Brain microvascular endothelial cell (primary cell): ENCODE results near the gene LYZL1.

ENCODE experiments used
- DNase-seq: peaks from one replicate; pipeline ENCODE4 v3.0.0-alpha.2; 2020
- H3K27ac ChIP-seq: fragments of 250-450 bp; sonication (Bioruptor Pico); 2 replicates; pipeline ENCODE4 v1.5.1; 2020; ENCODE audit warnings: mild to moderate bottlenecking, moderate library complexity
- H3K27me3 ChIP-seq: fragments of 250-450 bp; sonication (Bioruptor Pico); replicated peaks from 2 replicates; pipeline ENCODE4 v1.5.1; 2020; ENCODE audit warnings: mild to moderate bottlenecking
- H3K36me3 ChIP-seq: fragments of 250-450 bp; sonication (Bioruptor Pico); replicated peaks from 2 replicates; pipeline ENCODE4 v1.5.1; 2020; ENCODE audit warnings: mild to moderate bottlenecking
- H3K4me3 ChIP-seq: 2 replicates; pipeline ENCODE4 v1.5.1; 2011; ENCODE audit warnings: low read depth, mild to moderate bottlenecking, control low read depth, low read length, moderate library complexity
- CTCF ChIP-seq: IDR thresholded peaks from 2 replicates; pipeline ENCODE4 v1.5.1; 2011; ENCODE audit warnings: low read depth, mild to moderate bottlenecking, moderate library complexity, low read length, control low read depth, inconsistent platforms; ENCODE audit errors: missing control alignments
- in situ Hi-C: cut with HindIII; loops from 2 replicates; pipeline ENCODE4 v1.10.0; 2017; ENCODE audit warnings: low sequenced_read_pairs, low pct_ligation_motif_present

The LYZL1 gene

GRCh38 chr10:29244978-29245377 is 43.9 kb upstream of the LYZL1 start:
- Histone ChIP-seq H3K27ac (no peak overlapping the region), H3K36me3 (no peaks in the 10 kb centered on the region), H3K27me3 (no peaks in the 10 kb centered on the region), H3K4me3 (no peak overlapping the region)
- in situ Hi-C loops = no loop called here
- DNase-seq = no peak
- TF ChIP-seq CTCF = no peak

- no peak for DNase-seq
- no peak overlapping the region for H3K27ac ChIP-seq
- no peaks in the 10 kb centered on the region for H3K36me3 ChIP-seq
- H3K4me3 ChIP-seq = no peak overlapping the region
- no peaks in the 10 kb centered on the region for H3K27me3 ChIP-seq
- no peak for TF ChIP-seq CTCF
- in situ Hi-C loops = no loop called here
Measured at GRCh38 chr10:29245476-29245875, 43.4 kb upstream of the LYZL1 start.

GRCh38 chr10:29246449-29246848 is 42.4 kb upstream of the LYZL1 start:
- no peaks in the 10 kb centered on the region for H3K27me3 ChIP-seq
- no peak overlapping the region for H3K27ac ChIP-seq
- H3K36me3 ChIP-seq = no peaks in the 10 kb centered on the region
- in situ Hi-C loops = no loop called here
- DNase-seq = no peak
- TF ChIP-seq CTCF = no peak
- H3K4me3 ChIP-seq = no peak overlapping the region

- in situ Hi-C loops = no loop called here
- Histone ChIP-seq H3K36me3 (no peaks in the 10 kb centered on the region), H3K4me3 (no peak overlapping the region), H3K27ac (no peak overlapping the region), H3K27me3 (no peaks in the 10 kb centered on the region)
- DNase-seq = no peak
- no peak for TF ChIP-seq CTCF
Measured at GRCh38 chr10:29248158-29248557, 40.7 kb upstream of the LYZL1 start.

- H3K27me3 ChIP-seq = no peaks in the 10 kb centered on the region
- H3K36me3 ChIP-seq = no peaks in the 10 kb centered on the region
- in situ Hi-C loops = no loop called here
- TF ChIP-seq CTCF = no peak
- H3K4me3 ChIP-seq = no peak overlapping the region
- no peak for DNase-seq
- H3K27ac ChIP-seq = no peak overlapping the region
Measured at GRCh38 chr10:29249018-29249417, 39.9 kb upstream of the LYZL1 start.

GRCh38 chr10:29250066-29250465 is 38.8 kb upstream of the LYZL1 start:
- no peak overlapping the region for H3K4me3 ChIP-seq
- no peak for DNase-seq
- H3K27me3 ChIP-seq = no peaks in the 10 kb centered on the region
- H3K27ac ChIP-seq = no peak overlapping the region
- no peaks in the 10 kb centered on the region for H3K36me3 ChIP-seq
- in situ Hi-C loops = no loop called here
- TF ChIP-seq CTCF = no peak
